Activated CD4-positive, alpha-beta T cell treated with anti-CD3 and anti-CD28 coated beads, Interleukin-2, Interleukin-4, amounts not matched to agents 100 ng/mL and 50 ng/mL, durations not matched to agents 16 hours and 8 hours (primary cell): ENCODE measurements around the gene LELP1.
A peak's percentile ranks its signal among the peaks of the same experiment; 100 is the strongest.

Experiments used
- DNase-seq: peaks from one replicate; pipeline ENCODE4 v3.0.0-alpha.2; 2020; ENCODE audit warnings: low spot score

Gene LELP1

DNA sequence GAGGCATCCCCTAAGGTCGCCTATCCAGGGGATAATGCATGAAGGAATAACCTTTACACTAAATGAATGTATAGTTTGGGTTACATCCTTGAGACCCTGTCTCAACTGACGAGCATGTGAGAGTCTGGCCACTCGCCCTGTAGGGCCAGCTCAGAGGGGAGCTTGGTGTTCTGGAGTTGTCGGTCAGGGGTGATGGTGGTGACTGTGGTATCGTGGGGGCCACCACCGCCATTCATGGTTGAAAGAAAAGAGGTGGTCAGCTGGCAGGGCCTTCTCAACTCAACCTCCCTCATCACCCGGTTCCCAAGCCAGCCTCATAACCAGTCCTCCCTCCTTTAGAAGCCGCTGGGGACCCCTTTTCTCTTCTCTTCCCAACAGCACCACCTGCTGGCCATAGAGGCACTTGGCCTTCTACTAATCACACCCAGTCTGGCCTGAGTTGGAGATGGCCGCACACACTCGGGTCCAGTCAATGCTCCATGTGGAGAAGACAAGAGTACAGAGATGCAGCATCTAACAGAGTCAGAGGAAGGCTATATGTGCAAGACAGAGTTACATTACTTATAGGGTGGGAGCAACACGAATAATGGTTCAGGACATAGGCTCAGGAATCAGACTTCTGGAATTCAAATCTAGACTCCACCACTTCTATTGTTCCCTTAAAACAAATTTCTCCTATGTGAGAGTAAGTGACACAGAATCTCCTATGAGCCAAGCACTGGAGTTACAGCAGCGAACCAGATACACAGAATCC lies 26.0 kb downstream of the LELP1 start:
- DNase-seq = peak; percentile 18

DNA sequence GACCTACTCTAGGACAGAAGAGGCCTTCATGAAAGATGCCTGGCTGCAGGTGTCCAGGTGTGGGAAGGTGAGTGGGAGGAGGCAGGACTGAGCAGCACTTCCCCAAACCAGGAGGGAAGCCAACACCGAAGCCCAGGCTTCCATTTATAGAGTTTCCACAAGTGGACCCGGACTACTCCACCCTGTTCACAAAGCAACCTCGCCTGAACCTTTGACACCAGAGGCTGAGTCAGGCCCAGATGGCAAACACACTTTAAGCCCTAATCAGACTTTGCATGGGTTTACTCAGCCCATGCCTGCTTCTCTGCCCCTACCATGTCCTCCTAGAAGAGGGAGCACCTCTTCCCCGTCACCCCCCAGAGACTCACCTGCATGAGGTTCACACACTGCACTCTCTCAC lies 28.1 kb downstream of the LELP1 start:
- no peak for DNase-seq

DNA sequence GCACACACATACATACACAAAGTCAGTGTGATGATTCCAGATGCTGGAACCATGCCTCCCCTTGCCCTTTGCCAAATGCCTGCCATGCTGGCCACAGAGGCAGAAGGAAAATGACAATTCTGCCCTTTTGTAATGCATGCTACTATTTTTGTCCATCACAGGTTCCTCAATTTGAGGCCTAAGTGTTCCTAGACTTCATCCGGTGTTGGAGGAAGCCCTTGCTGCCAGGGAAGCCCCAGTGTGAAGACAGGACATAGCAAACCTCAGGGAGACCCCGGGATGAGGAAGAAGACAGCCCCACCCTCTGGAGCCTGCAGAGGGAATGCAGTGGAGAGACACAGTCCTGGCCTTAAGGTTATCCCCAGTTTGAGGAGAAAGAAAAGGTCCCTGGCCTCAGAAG lies 28.6 kb downstream of the LELP1 start:
- DNase-seq = no peak

DNA sequence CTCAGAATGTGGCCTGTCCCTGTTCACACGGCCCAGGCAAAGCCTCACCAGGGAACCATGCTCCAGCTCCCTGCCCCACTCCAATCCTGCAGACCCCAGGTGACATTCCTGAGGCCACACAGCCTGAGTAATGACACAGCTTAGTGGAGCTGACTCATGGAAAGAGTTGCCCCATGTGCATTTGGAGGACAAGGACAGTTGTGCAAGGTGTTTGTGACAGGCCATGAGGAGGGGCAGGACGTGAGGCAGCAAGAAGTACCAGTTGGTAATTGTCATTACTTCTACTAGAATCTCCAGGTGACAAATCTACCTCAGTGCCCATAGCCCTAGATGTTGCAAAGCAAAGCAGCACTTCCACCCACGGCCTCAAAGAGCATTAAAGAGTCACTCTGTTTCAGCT lies 29.3 kb downstream of the LELP1 start:
- DNase-seq = no peak

DNA sequence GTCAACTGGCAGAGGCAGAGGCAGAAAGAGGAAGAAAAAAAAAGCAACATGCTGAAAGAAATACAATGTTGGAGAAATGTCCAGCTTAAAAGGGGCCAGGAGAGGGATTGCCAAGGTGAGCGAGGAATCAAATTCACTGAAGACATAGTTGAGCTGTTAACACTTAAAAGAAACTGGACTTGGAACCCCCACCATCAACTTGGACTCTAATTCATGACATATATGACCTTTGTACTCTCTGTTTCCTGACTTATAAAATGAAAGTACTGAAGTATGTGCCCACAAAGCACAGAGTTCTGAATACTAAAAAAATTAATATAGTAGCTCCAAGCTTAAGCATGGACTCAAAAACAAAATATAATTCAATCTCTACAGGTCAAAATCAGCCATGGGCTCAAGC lies 30.2 kb downstream of the LELP1 start:
- DNase-seq = no peak

DNA sequence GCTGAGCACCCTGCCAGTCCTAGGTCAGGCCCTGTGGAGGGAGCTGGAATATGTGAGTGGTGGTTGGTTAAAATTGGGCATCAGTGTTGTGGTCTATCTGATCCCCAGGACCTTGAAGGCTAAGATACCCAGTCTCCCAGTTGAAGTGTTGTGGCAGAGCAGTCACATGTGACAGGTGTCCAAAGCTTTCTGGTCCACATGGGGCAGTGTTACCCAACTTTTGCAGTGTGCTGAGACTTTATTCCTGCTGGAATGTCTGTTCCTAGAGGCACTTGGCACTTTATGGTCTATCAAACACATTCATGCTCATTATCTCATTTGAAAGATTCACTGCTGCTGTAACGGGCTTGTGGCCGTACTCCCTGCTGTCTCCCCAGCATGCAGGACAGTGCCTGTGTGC lies 35.3 kb downstream of the LELP1 start:
- DNase-seq = no peak

DNA sequence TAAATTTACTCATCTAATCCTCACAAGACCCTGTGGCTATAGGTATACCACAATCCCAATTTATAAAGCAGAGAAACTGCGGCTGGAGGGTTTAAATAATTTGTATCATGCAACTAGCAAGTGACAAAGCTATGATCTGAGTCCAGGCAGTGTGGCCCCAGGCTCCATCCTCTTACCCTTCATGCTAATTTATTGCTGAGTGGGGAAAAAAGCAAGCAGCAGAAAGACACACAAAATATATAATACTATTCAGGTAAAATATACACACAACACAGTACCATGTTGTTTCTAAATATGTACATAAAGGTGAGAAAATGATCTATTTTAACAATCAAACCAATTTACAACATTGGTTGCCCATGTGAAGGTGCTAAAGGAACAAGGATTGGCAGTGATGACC lies 38.9 kb downstream of the LELP1 start:
- DNase-seq = no peak

DNA sequence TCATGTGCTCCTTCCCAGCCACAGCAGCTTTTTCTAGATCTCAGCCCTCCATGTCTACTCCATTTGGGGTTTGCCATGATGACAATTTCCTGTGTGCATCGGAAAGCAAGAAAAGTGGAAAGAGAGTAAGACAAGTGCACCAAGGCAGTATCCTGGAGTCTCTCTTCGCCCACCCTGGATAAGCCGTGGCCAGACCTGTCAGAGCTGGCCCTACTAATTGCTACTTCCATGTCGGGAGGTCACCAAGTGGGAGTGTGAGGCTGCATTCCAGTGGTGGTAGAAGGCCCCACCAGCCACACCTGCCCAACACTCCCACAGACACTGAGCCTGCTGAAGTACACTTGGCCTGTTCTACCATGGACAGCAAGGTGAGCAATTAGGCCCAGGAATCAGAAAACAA lies 42.2 kb downstream of the LELP1 start:
- no peak for DNase-seq

DNA sequence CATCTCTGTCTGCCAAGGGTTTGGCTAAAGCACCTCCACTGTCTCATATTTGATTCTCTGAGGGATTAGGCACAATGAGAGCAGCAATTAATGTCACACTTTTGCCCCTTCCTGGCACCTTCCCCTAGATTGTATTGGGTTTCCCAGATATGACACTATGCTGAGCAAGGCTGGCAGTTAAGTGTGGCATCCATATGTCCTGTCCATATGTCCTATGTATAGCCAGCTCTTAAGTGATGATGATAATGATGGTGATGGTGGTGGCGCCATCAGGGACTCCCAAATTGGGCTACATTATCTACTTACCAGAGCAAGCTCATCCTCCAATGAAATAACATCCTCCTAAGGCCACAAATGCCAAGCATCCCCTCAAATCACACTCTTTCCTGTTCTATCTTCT lies 42.8 kb downstream of the LELP1 start:
- DNase-seq = no peak

DNA sequence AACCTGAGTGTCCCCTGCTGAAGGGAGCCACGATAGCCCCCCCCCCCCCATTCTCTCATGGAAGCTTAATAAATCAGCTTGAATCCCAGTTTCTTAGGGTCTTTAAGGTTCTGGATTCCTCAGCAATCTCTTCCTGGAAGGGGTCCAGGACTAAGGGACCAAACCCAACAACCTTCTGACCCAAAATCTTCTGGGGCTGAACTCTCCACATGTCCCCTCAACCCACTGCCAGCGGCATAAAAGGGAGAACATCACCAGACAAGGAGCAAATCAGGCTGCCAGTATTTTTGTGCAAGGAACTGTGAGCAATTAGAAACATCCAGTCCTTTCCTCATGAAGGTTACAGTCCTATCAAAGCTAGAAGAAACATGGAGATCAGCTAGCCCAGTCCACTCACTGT lies 43.6 kb downstream of the LELP1 start:
- DNase-seq = no peak

DNA sequence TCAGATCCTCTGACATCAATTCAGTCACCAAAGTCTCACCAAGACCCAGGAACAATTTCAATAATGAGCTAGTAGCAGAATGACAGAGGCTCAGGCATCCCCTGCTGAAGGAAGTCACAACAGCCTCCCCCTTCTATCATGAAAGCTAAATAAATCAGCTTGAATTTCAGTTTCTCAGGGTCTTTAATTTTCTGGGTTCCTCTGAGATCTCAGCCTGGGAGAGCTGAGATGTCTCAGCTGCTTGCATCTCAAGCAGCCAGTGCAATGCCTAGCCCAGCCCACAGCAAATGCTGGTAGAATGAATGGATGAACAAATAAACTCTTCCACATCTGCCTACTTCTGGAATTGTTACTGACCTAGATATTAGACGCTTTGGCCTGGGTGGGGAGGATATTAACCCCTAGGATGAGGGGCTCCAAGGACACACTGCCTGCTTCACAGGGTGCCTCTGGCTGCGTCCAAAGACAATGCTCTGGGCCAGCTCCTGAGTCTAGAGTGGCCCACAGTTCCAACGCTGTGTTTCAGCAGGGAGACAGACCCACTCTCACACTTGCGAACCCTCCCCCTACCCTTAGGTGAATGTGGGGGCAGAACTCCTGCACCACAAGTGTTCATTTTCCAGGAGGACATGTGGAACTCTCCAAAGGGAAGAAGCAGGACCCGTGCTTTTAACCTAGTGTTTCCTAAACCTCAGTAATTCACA lies 45.1 kb downstream of the LELP1 start:
- no peak for DNase-seq

DNA sequence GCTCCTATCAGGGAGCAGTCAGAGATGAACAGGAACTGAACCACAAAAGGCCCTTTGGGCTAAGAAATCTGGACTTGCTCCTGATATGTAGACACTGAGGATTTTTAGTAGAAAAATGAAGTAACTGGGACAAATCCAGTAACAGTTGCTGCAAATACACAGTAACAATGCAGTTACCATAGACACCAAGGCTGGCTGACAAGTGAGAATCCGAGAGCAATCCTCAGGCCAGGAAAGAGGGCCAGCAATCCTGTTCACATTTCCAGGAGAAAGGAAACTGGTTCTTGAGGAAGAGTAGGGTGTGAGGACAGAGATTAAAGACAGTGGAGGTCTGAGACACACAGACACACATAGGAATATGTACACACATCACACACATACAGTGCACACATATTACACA lies 46.9 kb downstream of the LELP1 start:
- DNase-seq = no peak

DNA sequence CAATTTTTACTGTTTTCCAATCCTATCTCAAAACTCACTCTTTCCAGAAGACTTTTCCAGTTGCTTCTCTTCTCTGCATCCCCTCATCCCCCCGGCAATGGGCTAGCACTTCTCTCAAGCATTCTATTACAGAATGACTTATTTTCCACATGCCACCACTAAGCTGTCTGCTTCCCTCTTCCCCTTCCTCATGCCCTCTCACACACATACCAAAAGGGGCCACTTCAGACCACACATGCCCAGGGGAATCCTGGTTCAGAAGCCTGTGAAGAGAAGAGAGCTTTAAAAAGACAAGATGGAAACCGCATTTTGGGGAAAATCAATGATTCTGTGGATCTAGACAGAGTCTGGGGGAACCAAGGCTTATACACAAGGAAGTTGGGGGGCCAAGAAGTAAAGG lies 47.9 kb downstream of the LELP1 start:
- DNase-seq = no peak

DNA sequence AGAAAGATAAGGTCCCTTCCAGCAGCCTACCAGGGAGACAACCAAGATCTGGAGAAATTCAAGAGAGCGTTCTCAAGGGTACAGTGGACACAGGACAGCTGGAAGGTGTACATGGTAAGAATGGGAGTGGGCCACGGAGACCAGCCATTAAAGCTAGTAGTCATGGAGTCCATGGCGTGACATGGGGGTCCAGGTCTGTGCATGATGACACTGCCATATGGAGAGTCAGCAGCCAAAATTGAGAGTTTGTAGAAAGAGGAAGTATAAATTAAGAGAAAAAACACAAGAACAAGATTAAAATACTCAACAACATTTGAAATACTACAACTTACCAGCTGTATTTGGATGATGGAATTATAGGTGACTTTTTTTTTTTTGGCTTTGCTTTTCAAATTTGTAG lies 48.3 kb downstream of the LELP1 start:
- DNase-seq = no peak

DNA sequence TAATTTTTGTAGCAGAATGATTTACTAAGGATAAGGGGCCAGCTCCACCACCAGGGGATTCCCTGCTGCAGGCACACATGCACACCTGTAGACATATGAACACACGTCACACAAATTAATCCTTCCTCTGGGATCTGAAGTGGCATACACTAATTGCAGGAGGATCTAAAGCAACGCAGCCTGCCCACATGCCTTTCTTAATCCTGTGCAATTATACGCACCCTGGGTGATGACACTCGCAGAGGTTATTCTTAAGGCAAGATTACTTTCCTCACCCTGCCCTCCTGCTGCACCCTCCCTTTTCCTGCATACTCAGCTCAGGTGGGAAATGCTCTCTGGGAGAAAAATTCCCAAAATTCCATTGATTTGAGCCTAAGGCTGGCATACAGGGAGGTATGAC lies 48.8 kb downstream of the LELP1 start:
- DNase-seq = no peak

DNA sequence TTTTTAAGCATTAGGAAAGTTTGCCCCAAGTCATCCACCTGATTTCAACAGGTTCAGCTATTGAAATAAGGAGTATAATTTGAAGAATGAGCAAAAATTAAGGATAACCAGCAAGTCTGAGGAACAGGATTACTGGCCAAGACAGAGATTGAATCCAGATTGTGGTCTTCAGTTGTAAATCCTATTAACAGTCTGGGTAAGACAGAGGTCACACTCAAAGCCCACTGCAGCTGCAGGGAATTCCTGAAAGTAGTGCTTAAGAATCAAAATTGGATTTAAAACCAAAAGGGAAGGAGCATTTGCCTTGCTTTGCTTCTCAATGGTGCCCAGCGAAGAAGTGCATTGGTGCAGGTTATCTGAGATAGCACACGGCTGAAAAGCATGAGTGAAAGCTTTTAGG lies 49.8 kb downstream of the LELP1 start:
- no peak for DNase-seq

DNA sequence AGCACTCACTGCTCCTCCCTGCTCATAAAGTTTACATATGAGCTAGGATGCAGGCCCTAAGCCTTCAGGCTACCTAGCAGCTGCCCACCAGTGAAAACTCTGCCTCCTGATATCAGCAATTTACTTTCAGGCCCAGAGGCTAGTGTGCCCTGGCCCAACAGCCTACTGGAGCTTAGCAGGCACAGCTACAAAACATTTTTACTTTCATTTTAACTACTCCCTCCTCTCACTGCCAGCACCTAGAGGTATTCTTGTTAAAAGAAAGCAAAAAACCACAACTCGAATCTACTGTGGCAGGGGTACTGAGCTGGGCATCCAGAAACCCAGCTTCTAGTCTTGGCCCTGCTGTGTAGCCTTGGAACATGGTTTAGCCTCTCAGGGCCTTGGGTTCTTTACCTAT lies 50.5 kb downstream of the LELP1 start:
- DNase-seq = peak; percentile 16
